ENCODE measurements around the gene SEC31A.
"Not testable (repeated sequence)": the region's sequence is repeated elsewhere in the genome, so short reads cannot be mapped to it uniquely, and the experiment has no call there.

SEC31A gene

GRCh38 chr4:82890901-82891706, at the start of gene SEC31A:
SEC31A (minus strand) TSS chr4:82891153; CDS start chr4:82881936, 9,217 bp downstream.
- peak; percentile 86 for DNase-seq

GRCh38 chr4:82939414-82939813, 48.5 kb upstream of the SEC31A start:
- DNase-seq: no peak

GRCh38 chr4:82934441-82934840, 43.5 kb upstream of the SEC31A start:
- DNase-seq: no peak

GRCh38 chr4:82930848-82931755, 40.1 kb upstream of the SEC31A start:
- DNase-seq: no peak

- DNase-seq: no peak
These were observed 30.8 kb upstream of the SEC31A start for GRCh38 chr4:82921795-82922194.

- DNase-seq: no peak
These were observed 28.4 kb upstream of the SEC31A start for GRCh38 chr4:82919386-82919785.

- no peak for DNase-seq
These were observed 27.1 kb upstream of the SEC31A start for GRCh38 chr4:82918091-82918490.

GRCh38 chr4:82913968-82914367, 23.0 kb upstream of the SEC31A start:
- not testable (repeated sequence) for DNase-seq

- no peak for DNase-seq
These were observed 22.4 kb upstream of the SEC31A start for GRCh38 chr4:82913305-82913704.

GRCh38 chr4:82909326-82909725, 18.4 kb upstream of the SEC31A start:
- no peak for DNase-seq

GRCh38 chr4:82906469-82906868, 15.5 kb upstream of the SEC31A start:
- no peak for DNase-seq

- DNase-seq: no peak
These were observed 14.3 kb upstream of the SEC31A start for GRCh38 chr4:82905205-82905604.

GRCh38 chr4:82903737-82904136, 12.8 kb upstream of the SEC31A start:
- no peak for DNase-seq

- no peak for DNase-seq
These were observed 10.3 kb upstream of the SEC31A start for GRCh38 chr4:82901183-82901718.

- peak; percentile 89 for DNase-seq
These were observed 9.6 kb upstream of the SEC31A start, which contains the start of gene THAP9 for GRCh38 chr4:82900411-82901182. THAP9 (plus strand) TSS chr4:82900735; CDS start chr4:82900803, 68 bp downstream.

- peak; percentile 26 for DNase-seq
These were observed 9.1 kb upstream of the SEC31A start for GRCh38 chr4:82900066-82900410.

GRCh38 chr4:82899374-82900065, 8.6 kb upstream of the SEC31A start:
- DNase-seq: no peak

GRCh38 chr4:82898322-82899243, 7.6 kb upstream of the SEC31A start:
- no peak for DNase-seq

GRCh38 chr4:82896755-82897154, 5.8 kb upstream of the SEC31A start:
- no peak for DNase-seq

GRCh38 chr4:82893942-82894341, 3.0 kb upstream of the SEC31A start:
- DNase-seq: no peak

- DNase-seq: no peak
These were observed 1.5 kb upstream of the SEC31A start for GRCh38 chr4:82892467-82892802.
